Measurements from ENCODE around the gene DYRK1B. TPM values are rescaled to one million over a fixed set of nuclear protein-coding genes. Genes with fewer than 3 reads are reported as not detected.
"Not testable (repeated sequence)": the region's sequence is repeated elsewhere in the genome, so short reads cannot be mapped to it uniquely, and the experiment has no call there.

Gene DYRK1B
- total RNA-seq, 1 donor from 2014 or later, result 15.5 TPM

GRCh38 chr19:39816287-39817048 is 17.5 kb downstream of the DYRK1B start:
- no peak for FAIRE-seq
- DNase-seq (ENCODE audit: low spot score in 2 of 2), result no peak

- FAIRE-seq, result no peak
- DNase-seq (ENCODE audit: low spot score in 2 of 2), result no peak
Measured at GRCh38 chr19:39814595-39814994, 19.4 kb downstream of the DYRK1B start.

GRCh38 chr19:39814111-39814510 is 19.9 kb downstream of the DYRK1B start:
- not testable (repeated sequence) for DNase-seq (ENCODE audit: low spot score in 2 of 2); FAIRE-seq

- DNase-seq (ENCODE audit: low spot score in 2 of 2), result no peak
- no peak for FAIRE-seq
Measured at GRCh38 chr19:39813264-39813993, 20.5 kb downstream of the DYRK1B start.

- no peak for DNase-seq (ENCODE audit: low spot score in 2 of 2)
Measured at GRCh38 chr19:39811064-39811463, 22.9 kb downstream of the DYRK1B start.

GRCh38 chr19:39810424-39810823 is 23.5 kb downstream of the DYRK1B start:
- no peak for DNase-seq (ENCODE audit: low spot score in 2 of 2)
- no peak for FAIRE-seq

More at GRCh38 chr19:39811064-39811463, 22.9 kb downstream of the DYRK1B start:
- FAIRE-seq, result no peak

- no peak for FAIRE-seq
- no peak for DNase-seq (ENCODE audit: low spot score in 2 of 2)
Measured at GRCh38 chr19:39809368-39809767, 24.6 kb downstream of the DYRK1B start.

GRCh38 chr19:39808688-39809087 is 25.3 kb downstream of the DYRK1B start:
- not testable (repeated sequence) for FAIRE-seq; DNase-seq (ENCODE audit: low spot score in 2 of 2)

- DNase-seq (ENCODE audit: low spot score in 2 of 2) (no peak), FAIRE-seq (no peak)
Measured at GRCh38 chr19:39807846-39808364, 26.1 kb downstream of the DYRK1B start.

- no peak for FAIRE-seq
- no peak for DNase-seq (ENCODE audit: low spot score in 2 of 2)
Measured at GRCh38 chr19:39805104-39805503, 28.9 kb downstream of the DYRK1B start.

GRCh38 chr19:39802958-39803357 is 31.0 kb downstream of the DYRK1B start:
- FAIRE-seq (no peak), DNase-seq (ENCODE audit: low spot score in 2 of 2) (no peak)

GRCh38 chr19:39797083-39797482 is 36.9 kb downstream of the DYRK1B start:
- no peak for FAIRE-seq

GRCh38 chr19:39796000-39796498 is 37.9 kb downstream of the DYRK1B start:
- no peak for DNase-seq (ENCODE audit: low spot score in 2 of 2)
- no peak for FAIRE-seq

More at GRCh38 chr19:39797083-39797482, 36.9 kb downstream of the DYRK1B start:
- DNase-seq (ENCODE audit: low spot score in 2 of 2), result no peak

GRCh38 chr19:39795001-39795400 is 39.0 kb downstream of the DYRK1B start:
- DNase-seq (ENCODE audit: low spot score in 2 of 2), result no peak
- FAIRE-seq, result no peak

GRCh38 chr19:39792999-39793546 is 40.9 kb downstream of the DYRK1B start:
- no peak for FAIRE-seq
- DNase-seq (ENCODE audit: low spot score in 2 of 2), result peak; percentile 23 to 56

GRCh38 chr19:39788244-39788643 is 45.7 kb downstream of the DYRK1B start:
- FAIRE-seq, result no peak
- DNase-seq (ENCODE audit: low spot score in 2 of 2), result no peak

- FAIRE-seq, result no peak
- no peak for DNase-seq (ENCODE audit: low spot score in 2 of 2)
Measured at GRCh38 chr19:39780894-39781293, 53.1 kb downstream of the DYRK1B start.

GRCh38 chr19:39778763-39779162 is 55.2 kb downstream of the DYRK1B start, which contains the start of gene LEUTX:
Gene LEUTX, plus strand, starts transcription at chr19:39778854. Its CDS starts 67 bp downstream, at chr19:39778921.
- FAIRE-seq, result no peak

More at GRCh38 chr19:39778763-39779162, 55.2 kb downstream of the DYRK1B start, which contains the start of gene LEUTX:
- no peak for DNase-seq (ENCODE audit: low spot score in 2 of 2)
